NB4 (cell line): ENCODE results near the gene FMO5.

Source experiments
- CTCF ChIP-seq: IDR thresholded peaks from one replicate; pipeline ENCODE4 v1.5.1; 2012; ENCODE audit warnings: low read depth, low read length
- POLR2A ChIP-seq: IDR thresholded peaks from 2 replicates; pipeline ENCODE4 v1.6.1; 2011; ENCODE audit warnings: mild to moderate bottlenecking; ENCODE audit not compliant: insufficient read length; ENCODE audit errors: extremely low read depth

GRCh38 chr1:147213271-147213670 lies 11.9 kb downstream of the FMO5 start:
- TF ChIP-seq CTCF (no peak), POLR2A (no peak)
